ENCODE measurements around the gene P2RY14. TPM values are rescaled to one million over a fixed set of nuclear protein-coding genes. Genes with fewer than 3 reads are reported as not detected.
"Not testable (repeated sequence)": the region's sequence is repeated elsewhere in the genome, so short reads cannot be mapped to it uniquely, and the experiment has no call there.

P2RY14 gene
- total RNA-seq, 1 donor from 2014 or later = not detected

GRCh38 chr3:151234825-151235224, 43.5 kb downstream of the P2RY14 start:
- H3K27me3 Mint-ChIP-seq (ENCODE audit: insufficient read depth, low read depth) = no peaks in the 10 kb centered on the region
- no peaks in the 10 kb centered on the region for H3F3A ChIP-seq (ENCODE audit: low read depth)
- H3K27ac Mint-ChIP-seq = no peak overlapping the region
- no peaks in the 10 kb centered on the region for H3K36me3 ChIP-seq
- TF ChIP-seq CTCF (IDR thresholded peaks at IDR 0.05) = no peak
- TF ChIP-seq EZH2phosphoT487 (IDR thresholded peaks at IDR 0.05) = no peak
- TF ChIP-seq EZH2 (IDR thresholded peaks at IDR 0.05) = no peak
- no peaks in the 10 kb centered on the region for H3K27me3 ChIP-seq
- no peak overlapping the region for H3K4me3 ChIP-seq
- H2AFZ ChIP-seq (replicated peaks) = no peak overlapping the region
- H3K4me2 ChIP-seq = no peak overlapping the region
- peaks cover 1% of the 10 kb centered on the region for H3K36me3 Mint-ChIP-seq
- no peaks in the 10 kb centered on the region for H3K9me3 ChIP-seq (ENCODE audit: low read depth)
- DNase-seq (ENCODE audit: low spot score) = no peak
- H3K4me3 Mint-ChIP-seq = no peak overlapping the region
- H4K20me1 ChIP-seq (ENCODE audit: low read depth) = no peaks in the 10 kb centered on the region
- no peaks in the 10 kb centered on the region for H3K4me1 ChIP-seq
- no peak overlapping the region for H3K9ac ChIP-seq
- no peaks in the 10 kb centered on the region for H3K79me2 ChIP-seq (ENCODE audit: low read depth)
- H3K4me1 Mint-ChIP-seq = no peaks in the 10 kb centered on the region
- no peaks in the 10 kb centered on the region for H3K9me3 Mint-ChIP-seq
- H3K27ac ChIP-seq = no peak overlapping the region

- H3F3A ChIP-seq (ENCODE audit: low read depth) = no peaks in the 10 kb centered on the region
- H3K9ac ChIP-seq = no peak overlapping the region
- no peak overlapping the region for H3K27ac Mint-ChIP-seq
- H3K79me2 ChIP-seq (ENCODE audit: low read depth) = no peaks in the 10 kb centered on the region
- H3K36me3 Mint-ChIP-seq = no peaks in the 10 kb centered on the region
- H3K4me2 ChIP-seq = no peak overlapping the region
- no peak overlapping the region for H3K4me3 Mint-ChIP-seq
- H3K36me3 ChIP-seq = no peaks in the 10 kb centered on the region
- no peak overlapping the region for H2AFZ ChIP-seq (replicated peaks)
- H3K4me1 ChIP-seq = no peaks in the 10 kb centered on the region
- no peak for DNase-seq (ENCODE audit: low spot score)
- no peaks in the 10 kb centered on the region for H3K27me3 Mint-ChIP-seq (ENCODE audit: insufficient read depth, low read depth)
- H3K9me3 Mint-ChIP-seq = no peaks in the 10 kb centered on the region
- no peaks in the 10 kb centered on the region for H3K9me3 ChIP-seq (ENCODE audit: low read depth)
- no peak for TF ChIP-seq EZH2 (IDR thresholded peaks at IDR 0.05)
- no peak for TF ChIP-seq EZH2phosphoT487 (IDR thresholded peaks at IDR 0.05)
- no peak for TF ChIP-seq CTCF (IDR thresholded peaks at IDR 0.05)
- H3K27me3 ChIP-seq = no peaks in the 10 kb centered on the region
- H3K4me3 ChIP-seq = no peak overlapping the region
- H3K4me1 Mint-ChIP-seq = peaks cover 3% of the 10 kb centered on the region
- no peaks in the 10 kb centered on the region for H4K20me1 ChIP-seq (ENCODE audit: low read depth)
- no peak overlapping the region for H3K27ac ChIP-seq
Observed at GRCh38 chr3:151232991-151233390, 45.4 kb downstream of the P2RY14 start.

GRCh38 chr3:151232403-151232802, 45.9 kb downstream of the P2RY14 start:
- H3F3A ChIP-seq (ENCODE audit: low read depth); DNase-seq (ENCODE audit: low spot score); H3K4me1 Mint-ChIP-seq; H3K27me3 ChIP-seq; H3K36me3 Mint-ChIP-seq; H3K9me3 ChIP-seq (ENCODE audit: low read depth); H3K4me1 ChIP-seq; H4K20me1 ChIP-seq (ENCODE audit: low read depth); H3K4me2 ChIP-seq; H3K27me3 Mint-ChIP-seq (ENCODE audit: insufficient read depth, low read depth); H2AFZ ChIP-seq (replicated peaks); H3K79me2 ChIP-seq (ENCODE audit: low read depth); H3K4me3 Mint-ChIP-seq; H3K36me3 ChIP-seq; H3K27ac Mint-ChIP-seq; H3K27ac ChIP-seq; H3K4me3 ChIP-seq; H3K9ac ChIP-seq; H3K9me3 Mint-ChIP-seq: not testable (repeated sequence)

- H3K79me2 ChIP-seq (ENCODE audit: low read depth) = no peaks in the 10 kb centered on the region
- TF ChIP-seq EZH2phosphoT487 (IDR thresholded peaks at IDR 0.05) = no peak
- TF ChIP-seq CTCF (IDR thresholded peaks at IDR 0.05) = no peak
- TF ChIP-seq EZH2 (IDR thresholded peaks at IDR 0.05) = no peak
- H3K27me3 ChIP-seq = no peaks in the 10 kb centered on the region
- no peak overlapping the region for H3K4me3 Mint-ChIP-seq
- H2AFZ ChIP-seq (replicated peaks) = no peak overlapping the region
- H3K4me1 ChIP-seq = no peaks in the 10 kb centered on the region
- no peak for DNase-seq (ENCODE audit: low spot score)
- no peaks in the 10 kb centered on the region for H3F3A ChIP-seq (ENCODE audit: low read depth)
- H3K9me3 ChIP-seq (ENCODE audit: low read depth) = no peaks in the 10 kb centered on the region
- no peaks in the 10 kb centered on the region for H4K20me1 ChIP-seq (ENCODE audit: low read depth)
- no peak overlapping the region for H3K27ac ChIP-seq
- H3K4me2 ChIP-seq = no peak overlapping the region
- no peak overlapping the region for H3K9ac ChIP-seq
- H3K4me3 ChIP-seq = no peak overlapping the region
- no peaks in the 10 kb centered on the region for H3K9me3 Mint-ChIP-seq
- H3K36me3 ChIP-seq = no peaks in the 10 kb centered on the region
- H3K27me3 Mint-ChIP-seq (ENCODE audit: insufficient read depth, low read depth) = no peaks in the 10 kb centered on the region
- no peak overlapping the region for H3K27ac Mint-ChIP-seq
- peaks cover 5% of the 10 kb centered on the region for H3K4me1 Mint-ChIP-seq
- H3K36me3 Mint-ChIP-seq = no peaks in the 10 kb centered on the region
Observed at GRCh38 chr3:151230646-151231045, 47.7 kb downstream of the P2RY14 start.

Measured in neural progenitor cell (in vitro differentiated cells).